T-helper 2 cell treated with Interferon-gamma antibody and Interleukin-4, amounts not matched to agents 100 ng/mL and 5 ng/mL, for 36 hours (primary cell): ENCODE data around the gene BPIFA2. TPM values are rescaled to one million over a fixed set of nuclear protein-coding genes. Genes with fewer than 3 reads are reported as not detected.

Experiments used
- intact Hi-C: fragments of 100-400 bp; cut with micrococcal nuclease; formaldehyde crosslinking; loops from one replicate; pipeline ENCODE4 v1.15.1; 2023
- total RNA-seq: library from RNA; stranded (reverse); gene quantifications from 2 replicates; pipeline ENCODE4 v1.2.3, GENCODE V29; 2022

Gene BPIFA2
- total RNA-seq, 1 donor from 2014 or later = not detected

DNA sequence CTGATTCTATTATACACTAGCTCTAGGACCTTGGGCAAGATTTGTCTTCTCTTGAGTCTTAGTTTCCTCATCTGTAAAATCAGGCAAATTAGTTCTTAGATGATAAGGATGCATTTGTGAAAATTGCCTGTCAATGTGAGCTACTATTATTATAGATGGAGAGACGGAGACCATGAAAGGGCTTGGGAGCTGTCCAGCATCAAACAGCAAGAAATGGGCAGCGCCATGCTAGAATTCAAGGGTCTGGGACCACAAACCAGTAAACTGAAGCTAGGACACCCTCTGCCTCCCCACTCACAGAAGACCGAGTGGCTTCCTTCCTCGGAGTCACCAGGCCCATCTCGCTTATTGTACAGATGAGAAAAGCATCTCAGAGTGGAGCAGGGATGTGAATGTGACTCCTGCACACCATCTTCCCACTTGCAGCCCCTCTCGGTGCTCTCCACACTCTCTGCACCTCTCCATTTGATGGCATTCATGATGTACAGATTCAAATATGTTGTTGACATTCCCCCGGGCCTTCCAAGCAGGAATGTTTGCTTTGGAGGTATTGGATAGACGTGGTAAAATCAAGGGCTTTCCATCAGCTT, 25.0 kb downstream of the BPIFA2 start:
- intact Hi-C loops = no loop called here

DNA sequence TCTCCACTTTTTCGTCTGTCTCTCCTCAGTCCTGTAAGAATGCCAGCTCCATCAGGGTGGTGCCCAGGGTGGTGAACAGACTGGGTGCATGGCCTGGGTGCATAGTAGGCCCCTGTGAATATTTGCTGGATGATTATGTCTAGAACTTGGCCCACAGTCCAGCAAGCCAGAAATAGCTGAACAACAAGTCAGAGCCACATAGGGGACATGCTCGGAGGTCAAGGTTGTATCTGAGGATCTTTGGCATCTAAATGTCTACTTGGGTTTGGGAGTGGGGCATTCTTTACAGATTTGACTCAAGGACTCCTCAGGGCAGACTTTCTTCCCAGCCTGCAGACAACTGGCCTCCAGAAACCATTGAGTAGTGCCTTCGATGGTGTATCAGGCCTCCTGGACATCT, 31.1 kb downstream of the BPIFA2 start:
- intact Hi-C loops = no loop called here

DNA sequence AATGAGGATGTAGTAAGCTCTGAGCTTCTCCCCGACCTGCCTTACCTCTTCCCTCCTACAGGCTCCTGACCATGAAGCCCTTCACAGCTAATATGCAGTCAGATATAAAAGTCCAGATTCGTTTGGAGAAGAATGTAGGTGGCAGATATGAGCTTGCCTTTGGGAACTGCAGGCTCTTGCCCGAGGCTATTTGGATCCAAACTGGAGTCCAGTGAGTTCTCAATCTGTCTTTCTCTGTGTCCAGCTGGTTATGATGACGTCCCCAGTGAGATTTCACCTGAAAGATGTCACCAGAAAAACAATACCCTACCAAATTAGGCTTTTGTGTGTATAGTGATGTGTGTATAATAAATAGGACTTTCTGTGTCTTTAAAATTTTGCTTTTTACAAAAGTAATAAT, 34.5 kb downstream of the BPIFA2 start:
- intact Hi-C loops = no loop called here

DNA sequence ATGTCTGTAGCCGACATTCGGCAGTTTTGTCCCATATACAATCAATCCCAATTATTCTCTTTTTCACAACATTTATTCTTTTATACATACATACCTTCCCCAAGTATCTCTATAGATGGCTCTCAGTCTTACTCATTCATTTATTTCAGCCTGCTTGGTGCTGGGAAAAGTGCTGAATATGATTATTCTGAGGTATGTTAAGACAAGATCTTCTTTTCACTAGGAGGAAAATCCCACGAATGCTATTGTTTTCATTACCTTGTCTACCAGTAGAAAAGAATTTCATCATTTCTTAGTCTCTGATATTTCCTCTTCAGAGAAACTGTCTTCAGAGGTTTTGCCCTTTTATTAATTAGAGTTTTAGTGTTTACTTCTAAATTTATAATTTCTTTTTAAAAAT, 35.5 kb downstream of the BPIFA2 start:
- intact Hi-C loops = no loop called here

DNA sequence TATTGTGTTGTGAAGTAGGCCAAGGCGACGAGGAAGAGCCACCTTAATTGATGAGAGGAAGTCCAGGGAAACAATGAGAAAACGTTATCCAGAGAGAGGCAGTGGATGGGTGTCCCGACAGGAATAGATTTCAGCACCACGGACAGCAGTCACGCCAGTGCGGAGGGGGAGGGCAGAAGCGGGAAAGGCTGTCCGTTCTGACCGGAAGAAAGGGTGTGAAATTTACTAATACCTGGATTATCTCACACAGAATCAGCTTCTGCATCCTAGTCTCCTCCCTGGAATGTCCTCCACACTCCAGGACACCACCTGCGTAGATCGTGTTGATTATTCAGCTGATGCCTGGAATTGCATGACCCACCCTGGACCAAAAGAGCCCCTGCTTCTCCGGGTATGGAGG, 41.8 kb downstream of the BPIFA2 start:
- intact Hi-C loops = loop anchor here (2.0 kb wide), 1 partner anchor 307 kb away; no protein-coding TSS in a partner anchor

DNA sequence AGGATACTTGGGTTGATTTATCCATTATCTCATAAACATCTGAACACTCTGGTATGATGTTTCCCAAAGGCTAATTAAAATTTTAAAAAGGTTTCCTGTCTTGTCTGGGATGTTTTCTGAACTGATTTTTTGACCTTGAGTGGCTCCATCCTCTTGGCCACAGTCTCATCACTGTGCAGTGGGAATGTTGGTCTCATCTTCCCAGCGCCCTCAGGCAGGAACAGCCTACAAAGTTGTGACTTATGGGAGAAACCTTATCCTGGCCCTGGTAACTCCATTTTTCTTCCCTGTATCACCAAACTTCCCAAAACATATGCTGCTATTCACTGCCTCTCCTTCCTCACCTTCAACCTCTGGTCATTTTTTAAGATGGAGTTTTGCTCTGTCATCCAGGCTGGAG, 42.4 kb downstream of the BPIFA2 start:
- intact Hi-C loops = loop anchor here (2.0 kb wide), 1 partner anchor 308 kb away; no protein-coding TSS in a partner anchor

GRCh38 chr20:33211817-33212424, 44.0 kb downstream of the BPIFA2 start:
- intact Hi-C loops = loop anchor here (2.0 kb wide), 1 partner anchor 309 kb away; no protein-coding TSS in a partner anchor

DNA sequence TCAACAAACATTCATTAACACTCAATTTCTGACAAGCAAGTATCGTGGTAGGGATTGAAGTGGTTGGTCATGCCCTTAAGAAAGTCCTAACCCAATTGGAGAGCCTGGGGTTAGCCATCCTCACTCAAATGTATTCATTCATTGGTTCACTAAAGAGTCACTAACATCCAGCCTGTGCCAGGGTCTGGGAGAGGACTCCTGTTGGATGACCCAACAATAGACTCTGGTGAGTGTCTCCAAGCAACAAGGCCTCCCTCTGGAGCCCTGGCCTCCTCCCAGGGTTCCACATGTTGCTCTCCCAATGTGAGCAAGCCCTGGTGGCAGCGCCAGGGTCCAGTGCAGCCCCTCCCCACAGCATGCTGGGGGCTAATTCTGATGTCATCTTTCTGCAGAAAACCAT, 49.1 kb downstream of the BPIFA2 start, which contains the start of gene BPIFA3:
Gene BPIFA3 (plus strand): TSS at position 301 of the 400 bp plus-strand sequence. CDS start 185 bp downstream, outside the sequence.
- intact Hi-C loops = no loop called here

- intact Hi-C loops = no loop called here
Observed at GRCh38 chr20:33224399-33224798, 56.4 kb downstream of the BPIFA2 start.

- intact Hi-C loops = no loop called here
Observed at GRCh38 chr20:33229843-33230242, 61.9 kb downstream of the BPIFA2 start.

Other genes with a start within 250 kb of the BPIFA2 start
- gene SUN5, start 163.7 kb upstream of the BPIFA2 start, total RNA-seq = not detected in 2 replicates
- not detected in 2 replicates for gene BPIFB2, start 160.5 kb upstream of the BPIFA2 start, total RNA-seq
- not detected in 2 replicates for gene BPIFB6, start 136.5 kb upstream of the BPIFA2 start, total RNA-seq
- gene BPIFB3, start 114.3 kb upstream of the BPIFA2 start, total RNA-seq = not detected in 2 replicates
- gene BPIFB4, start 88.5 kb upstream of the BPIFA2 start, total RNA-seq = not detected in 2 replicates
- not detected in 2 replicates for gene BPIFA3, start 49.2 kb downstream of the BPIFA2 start, total RNA-seq
- not detected in 2 replicates for gene BPIFA1, start 67.8 kb downstream of the BPIFA2 start, total RNA-seq
- gene BPIFB1, start 115.1 kb downstream of the BPIFA2 start, total RNA-seq = not detected in 2 replicates
- 38.3 and 38.5 TPM in 2 replicates for gene CDK5RAP1, start 233.4 kb downstream of the BPIFA2 start, total RNA-seq